CD4-positive, alpha-beta memory T cell (primary cell): ENCODE results near the gene COL6A6. TPM values are rescaled to one million over a fixed set of nuclear protein-coding genes. Genes with fewer than 3 reads are reported as not detected.

Source experiments
- CTCF ChIA-PET: fragments of 350-600 bp; sonication (Branson Sonifier 250); formaldehyde crosslinking; loops from one replicate; lab custom pipeline; 2021; ENCODE audit warnings: inconsistent platforms; ENCODE audit not compliant: partially characterized antibody; lab: Charles Lee
- POLR2A ChIA-PET: fragments of 350-600 bp; sonication (Branson Sonifier 250); formaldehyde crosslinking; loops from one replicate; lab custom pipeline; 2021; ENCODE audit not compliant: partially characterized antibody; lab: Charles Lee
- DNase-seq, 5 donors: peaks; one replicate each; pipeline versions ENCODE4 v3.0.0 to v3.0.0-alpha.2; 2020 to 2022; ENCODE audit warnings: mixed read lengths in 1 of 5
- H3K27ac ChIP-seq: one replicate; pipeline ENCODE4 v1.7.0; 2013; ENCODE audit warnings: low read depth, low read length
- H3K27me3 ChIP-seq: 2 replicates; pipeline ENCODE4 v1.7.0; 2013; ENCODE audit warnings: mild to moderate bottlenecking, low read length, moderate library complexity; ENCODE audit not compliant: insufficient read depth
- H3K36me3 ChIP-seq: 2 replicates; pipeline ENCODE4 v1.7.0; 2013; ENCODE audit warnings: mild to moderate bottlenecking, low read length, moderate library complexity; ENCODE audit not compliant: insufficient read depth
- H3K4me1 ChIP-seq: 2 replicates; pipeline ENCODE4 v1.7.0; 2013; ENCODE audit warnings: mild to moderate bottlenecking, low read length, moderate library complexity; ENCODE audit not compliant: insufficient read depth
- H3K4me3 ChIP-seq, 2 donors: one replicate each; pipeline ENCODE4 v1.7.0; 2013; ENCODE audit warnings: low read length in 2 of 2, mild to moderate bottlenecking in 1 of 2
- H3K9me3 ChIP-seq, 2 donors: one replicate each; pipeline ENCODE4 v1.7.0; 2013; ENCODE audit warnings: low read length in 2 of 2, control low read depth in 1 of 2; ENCODE audit not compliant: control insufficient read depth in 1 of 2
- H3K27ac Mint-ChIP-seq, 7 donors: one replicate each; pipeline ENCODE4 v1.8.0; 2020 to 2021; ENCODE audit warnings: mixed read lengths in 7 of 7, mild to moderate bottlenecking in 6 of 7, inconsistent platforms in 3 of 7, moderate library complexity in 3 of 7
- H3K27me3 Mint-ChIP-seq, 2 donors: one replicate each; pipeline ENCODE4 v1.8.0; 2020 to 2021; ENCODE audit warnings: mixed read lengths in 2 of 2
- H3K36me3 Mint-ChIP-seq, 2 donors: one replicate each; pipeline ENCODE4 v1.8.0; 2020 to 2021; ENCODE audit warnings: mixed read lengths in 2 of 2, inconsistent platforms in 1 of 2, mild to moderate bottlenecking in 1 of 2
- H3K4me1 Mint-ChIP-seq, 4 donors: one replicate each; pipeline ENCODE4 v1.8.0; 2020 to 2021; ENCODE audit warnings: mixed read lengths in 4 of 4, mild to moderate bottlenecking in 1 of 4
- H3K4me3 Mint-ChIP-seq, 8 donors: one replicate each; pipeline ENCODE4 v1.8.0; 2020 to 2021; ENCODE audit warnings: mixed read lengths in 8 of 8, mild to moderate bottlenecking in 7 of 8, moderate library complexity in 6 of 8, inconsistent platforms in 3 of 8
- H3K9me3 Mint-ChIP-seq, 8 donors: one replicate each; pipeline ENCODE4 v1.8.0; 2020 to 2021; ENCODE audit warnings: mixed read lengths in 8 of 8, mild to moderate bottlenecking in 5 of 8, inconsistent platforms in 3 of 8, moderate library complexity in 1 of 8
- intact Hi-C: fragments of 100-400 bp; cut with micrococcal nuclease; formaldehyde crosslinking; loops from one replicate; pipeline ENCODE4 v1.15.1; 2023
- polyA plus RNA-seq, 2 donors: library from polyadenylated mRNA; unstranded; fragments of 300-500 nt; fragmentation: Illumina TruSeq; gene quantifications; one replicate each; pipeline ENCODE4 v1.2.3, GENCODE V29; 2021
- total RNA-seq, 2 experiments: library from RNA; stranded (reverse); gene quantifications; one replicate each; pipeline ENCODE4 v1.2.3, GENCODE V29; 2021

Gene COL6A6
- total and polyA plus RNA-seq, 4 experiments from 2014 or later: not detected

GRCh38 chr3:130490241-130490640 is 26.7 kb upstream of the COL6A6 start:
- intact Hi-C loops: no loop called here
- CTCF ChIA-PET: no interaction called here
- Histone ChIP-seq H3K9me3 (no peaks in the 10 kb centered on the region), H3K27me3 (no peaks in the 10 kb centered on the region), H3K36me3 (no peaks in the 10 kb centered on the region), H3K27ac (no peak overlapping the region), H3K4me1 (no peaks in the 10 kb centered on the region), H3K4me3 (no peak overlapping the region)
- Mint-ChIP-seq H3K27ac (no peak overlapping the region), H3K4me3 (no peak overlapping the region), H3K27me3 (no peaks in the 10 kb centered on the region), H3K36me3 (no peaks in the 10 kb centered on the region), H3K9me3 (no peaks in the 10 kb centered on the region), H3K4me1 (no peaks in the 10 kb centered on the region)
- POLR2A ChIA-PET: no interaction called here
- DNase-seq: no peak

GRCh38 chr3:130491431-130491830 is 25.5 kb upstream of the COL6A6 start:
- no peaks in the 10 kb centered on the region for H3K36me3 Mint-ChIP-seq
- Histone ChIP-seq H3K4me1 (no peaks in the 10 kb centered on the region), H3K4me3 (no peak overlapping the region), H3K27ac (no peak overlapping the region), H3K27me3 (no peaks in the 10 kb centered on the region), H3K36me3 (no peaks in the 10 kb centered on the region), H3K9me3 (no peaks in the 10 kb centered on the region)
- no peaks in the 10 kb centered on the region for H3K4me1 Mint-ChIP-seq
- no peak overlapping the region for H3K4me3 Mint-ChIP-seq
- no peaks in the 10 kb centered on the region for H3K27me3 Mint-ChIP-seq
- no peak overlapping the region for H3K27ac Mint-ChIP-seq
- intact Hi-C loops: no loop called here
- CTCF ChIA-PET: no interaction called here
- POLR2A ChIA-PET: no interaction called here
- no peaks in the 10 kb centered on the region for H3K9me3 Mint-ChIP-seq
- no peak for DNase-seq

- Histone ChIP-seq H3K27ac (no peak overlapping the region), H3K4me1 (no peaks in the 10 kb centered on the region), H3K4me3 (no peak overlapping the region), H3K27me3 (no peaks in the 10 kb centered on the region), H3K9me3 (no peaks in the 10 kb centered on the region), H3K36me3 (no peaks in the 10 kb centered on the region)
- no peaks in the 10 kb centered on the region for H3K9me3 Mint-ChIP-seq
- ChIA-PET POLR2A (no interaction called here), CTCF (no interaction called here)
- no peak overlapping the region for H3K27ac Mint-ChIP-seq
- intact Hi-C loops: no loop called here
- H3K27me3 Mint-ChIP-seq: peaks cover 8 to 22% of the 10 kb centered on the region in 2 donors
- no peaks in the 10 kb centered on the region for H3K4me1 Mint-ChIP-seq
- DNase-seq: no peak
- H3K36me3 Mint-ChIP-seq: no peaks in the 10 kb centered on the region
- H3K4me3 Mint-ChIP-seq: no peak overlapping the region
Measured at GRCh38 chr3:130504701-130505100, 12.3 kb upstream of the COL6A6 start.

- ChIA-PET CTCF (no interaction called here), POLR2A (no interaction called here)
- no peaks in the 10 kb centered on the region for H3K9me3 ChIP-seq
- H3K36me3 ChIP-seq: no peaks in the 10 kb centered on the region
- H3K27ac ChIP-seq: no peak overlapping the region
- H3K4me1 ChIP-seq: no peaks in the 10 kb centered on the region
- peaks cover 10 to 29% of the 10 kb centered on the region in 2 donors for H3K27me3 Mint-ChIP-seq
- no peaks in the 10 kb centered on the region for H3K9me3 Mint-ChIP-seq
- H3K4me3 ChIP-seq: no peak overlapping the region
- H3K4me1 Mint-ChIP-seq: no peaks in the 10 kb centered on the region
- H3K27me3 ChIP-seq: no peaks in the 10 kb centered on the region
- DNase-seq: no peak
- no peaks in the 10 kb centered on the region for H3K36me3 Mint-ChIP-seq
- intact Hi-C loops: no loop called here
- no peak overlapping the region for H3K4me3 Mint-ChIP-seq
- H3K27ac Mint-ChIP-seq: no peak overlapping the region
Measured at GRCh38 chr3:130506031-130506430, 10.9 kb upstream of the COL6A6 start.

- Histone ChIP-seq H3K4me3 (no peak overlapping the region), H3K4me1 (no peaks in the 10 kb centered on the region), H3K27me3 (no peaks in the 10 kb centered on the region), H3K27ac (no peak overlapping the region), H3K36me3 (no peaks in the 10 kb centered on the region), H3K9me3 (no peaks in the 10 kb centered on the region)
- Mint-ChIP-seq H3K9me3 (peaks cover 0 to 3% (median 0%) of the 10 kb centered on the region in 8 donors), H3K27ac (no peak overlapping the region), H3K36me3 (no peaks in the 10 kb centered on the region), H3K4me1 (no peaks in the 10 kb centered on the region), H3K27me3 (peaks cover 19 to 37% of the 10 kb centered on the region in 2 donors), H3K4me3 (no peak overlapping the region)
- DNase-seq: no peak
- ChIA-PET POLR2A (no interaction called here), CTCF (no interaction called here)
- intact Hi-C loops: no loop called here
Measured at GRCh38 chr3:130507746-130508145, 9.2 kb upstream of the COL6A6 start.

GRCh38 chr3:130509008-130509407 is 8.0 kb upstream of the COL6A6 start:
- no peaks in the 10 kb centered on the region for H3K27me3 ChIP-seq
- no peak overlapping the region for H3K27ac Mint-ChIP-seq
- ChIA-PET CTCF (no interaction called here), POLR2A (no interaction called here)
- H3K36me3 Mint-ChIP-seq: no peaks in the 10 kb centered on the region
- H3K4me3 ChIP-seq: no peak overlapping the region
- no peak for DNase-seq
- no peak overlapping the region for H3K4me3 Mint-ChIP-seq
- no peaks in the 10 kb centered on the region for H3K4me1 ChIP-seq
- peaks cover 0 to 3% (median 0%) of the 10 kb centered on the region in 8 donors for H3K9me3 Mint-ChIP-seq
- no peak overlapping the region for H3K27ac ChIP-seq
- H3K4me1 Mint-ChIP-seq: no peaks in the 10 kb centered on the region
- no peaks in the 10 kb centered on the region for H3K36me3 ChIP-seq
- intact Hi-C loops: no loop called here
- H3K27me3 Mint-ChIP-seq: peaks cover 18 to 35% of the 10 kb centered on the region in 2 donors
- H3K9me3 ChIP-seq: no peaks in the 10 kb centered on the region

GRCh38 chr3:130514681-130515080 is 2.3 kb upstream of the COL6A6 start:
- Mint-ChIP-seq H3K27me3 (peaks cover 36 to 43% of the 10 kb centered on the region in 2 donors), H3K27ac (no peak overlapping the region), H3K9me3 (peaks cover 0 to 3% (median 0%) of the 10 kb centered on the region in 8 donors), H3K4me1 (peaks cover 0 to 11% (median 2%) of the 10 kb centered on the region in 4 donors), H3K4me3 (no peak overlapping the region), H3K36me3 (no peaks in the 10 kb centered on the region)
- Histone ChIP-seq H3K36me3 (no peaks in the 10 kb centered on the region), H3K27me3 (no peaks in the 10 kb centered on the region), H3K4me3 (no peak overlapping the region), H3K4me1 (no peaks in the 10 kb centered on the region), H3K9me3 (no peaks in the 10 kb centered on the region), H3K27ac (no peak overlapping the region)
- DNase-seq: no peak
- POLR2A ChIA-PET: no interaction called here
- CTCF ChIA-PET: no interaction called here
- intact Hi-C loops: no loop called here

GRCh38 chr3:130515755-130516154 is 1.2 kb upstream of the COL6A6 start:
- no peak overlapping the region for H3K4me3 ChIP-seq
- no peaks in the 10 kb centered on the region for H3K4me1 ChIP-seq
- H3K27me3 Mint-ChIP-seq: peaks cover 35 to 36% of the 10 kb centered on the region in 2 donors
- no peak overlapping the region for H3K27ac Mint-ChIP-seq
- POLR2A ChIA-PET: no interaction called here
- H3K4me3 Mint-ChIP-seq: no peak overlapping the region
- DNase-seq: no peak
- H3K36me3 Mint-ChIP-seq: no peaks in the 10 kb centered on the region
- no peaks in the 10 kb centered on the region for H3K9me3 ChIP-seq
- H3K9me3 Mint-ChIP-seq: peaks cover 0 to 3% (median 0%) of the 10 kb centered on the region in 8 donors
- CTCF ChIA-PET: no interaction called here
- intact Hi-C loops: no loop called here
- H3K36me3 ChIP-seq: no peaks in the 10 kb centered on the region
- H3K27ac ChIP-seq: no peak overlapping the region
- no peaks in the 10 kb centered on the region for H3K27me3 ChIP-seq
- H3K4me1 Mint-ChIP-seq: peaks cover 0 to 11% (median 2%) of the 10 kb centered on the region in 4 donors
